HT1080 (cell line): Measurements from ENCODE around the gene SNAI3. TPM values are rescaled to one million over a fixed set of nuclear protein-coding genes. Genes with fewer than 3 reads are reported as not detected.

Experiments used
- DNase-seq: peaks from one replicate; pipeline ENCODE4 v3.0.0-alpha.2; 2015; ENCODE audit warnings: low read depth
- total RNA-seq: library from RNA; depleted of rRNA; stranded (reverse); fragments of >200 nt; shearing (Covaris generic); gene quantifications from 2 replicates; pipeline ENCODE4 v1.2.3, GENCODE V29; 2014

Gene SNAI3
- total RNA-seq, 1 experiment from 2014 or later, result 0.51 TPM

- DNase-seq, result no peak
Observed at GRCh38 chr16:88651989-88652761, 34.1 kb downstream of the SNAI3 start.

DNA sequence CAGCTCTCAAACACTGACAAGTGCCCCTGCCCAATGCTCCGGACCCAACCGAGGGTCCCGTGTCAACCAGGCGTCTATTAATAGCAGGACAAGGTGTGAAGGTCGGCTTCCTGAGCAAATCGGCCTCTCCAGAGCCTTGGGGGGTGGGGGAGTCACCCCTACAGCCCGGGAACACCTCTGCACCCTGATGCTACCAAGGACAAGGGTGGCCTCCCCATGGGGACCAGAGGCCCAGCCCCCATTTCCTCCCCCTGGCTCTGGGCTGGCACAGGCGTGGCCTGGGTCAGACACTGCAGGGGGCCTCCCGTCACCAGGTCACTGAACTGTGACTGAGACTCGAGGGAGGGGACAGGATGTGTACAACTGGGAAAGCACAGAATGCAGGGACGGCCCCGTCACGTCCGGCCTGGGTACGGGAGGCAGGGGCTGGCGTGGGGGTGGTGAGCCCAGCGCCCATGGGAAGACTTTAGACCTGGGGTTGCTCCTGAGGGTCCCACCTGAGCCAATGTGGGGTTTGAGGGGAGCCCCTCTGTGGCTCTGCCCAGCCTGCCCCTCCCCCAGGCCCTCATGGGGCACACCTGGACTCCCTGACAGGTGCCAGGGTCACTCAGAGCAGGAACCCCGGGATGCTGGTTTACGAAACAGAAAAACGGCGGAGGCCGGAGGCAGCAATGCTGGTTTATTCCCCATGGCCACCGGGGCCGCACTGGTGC lies 34.9 kb downstream of the SNAI3 start:
- DNase-seq, result no peak

DNA sequence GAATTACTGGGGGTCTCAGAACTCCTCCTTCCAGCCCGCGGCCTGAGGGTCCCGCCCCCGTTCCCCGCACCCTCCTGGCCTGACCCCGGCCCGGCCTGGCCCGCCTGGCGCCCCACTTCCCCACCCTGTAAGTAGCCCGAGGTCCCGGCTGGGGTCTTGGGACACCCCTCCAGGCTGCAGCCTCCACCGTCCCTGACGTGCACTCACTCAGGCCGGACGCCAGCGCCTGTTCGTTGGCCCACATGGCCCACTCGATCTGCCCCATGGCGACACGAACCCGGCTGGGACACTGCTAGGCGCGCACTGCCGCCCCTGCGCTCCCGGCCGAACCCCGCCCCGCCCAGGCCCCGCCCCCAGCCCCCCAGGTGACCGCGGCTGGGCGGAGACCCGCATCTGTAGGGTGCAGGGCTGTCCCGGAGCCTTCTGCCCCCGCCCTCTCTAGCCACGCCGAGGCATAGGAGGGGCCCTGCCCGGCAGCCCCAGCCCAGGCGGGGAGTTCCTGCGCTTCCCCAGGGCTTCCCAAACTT lies 35.5 kb downstream of the SNAI3 start, which contains the start of gene CYBA:
CYBA (minus strand) TSS at position 305 of the 527 bp plus-strand sequence; CDS start at position 265, 40 bp downstream.
- DNase-seq, result no peak

DNA sequence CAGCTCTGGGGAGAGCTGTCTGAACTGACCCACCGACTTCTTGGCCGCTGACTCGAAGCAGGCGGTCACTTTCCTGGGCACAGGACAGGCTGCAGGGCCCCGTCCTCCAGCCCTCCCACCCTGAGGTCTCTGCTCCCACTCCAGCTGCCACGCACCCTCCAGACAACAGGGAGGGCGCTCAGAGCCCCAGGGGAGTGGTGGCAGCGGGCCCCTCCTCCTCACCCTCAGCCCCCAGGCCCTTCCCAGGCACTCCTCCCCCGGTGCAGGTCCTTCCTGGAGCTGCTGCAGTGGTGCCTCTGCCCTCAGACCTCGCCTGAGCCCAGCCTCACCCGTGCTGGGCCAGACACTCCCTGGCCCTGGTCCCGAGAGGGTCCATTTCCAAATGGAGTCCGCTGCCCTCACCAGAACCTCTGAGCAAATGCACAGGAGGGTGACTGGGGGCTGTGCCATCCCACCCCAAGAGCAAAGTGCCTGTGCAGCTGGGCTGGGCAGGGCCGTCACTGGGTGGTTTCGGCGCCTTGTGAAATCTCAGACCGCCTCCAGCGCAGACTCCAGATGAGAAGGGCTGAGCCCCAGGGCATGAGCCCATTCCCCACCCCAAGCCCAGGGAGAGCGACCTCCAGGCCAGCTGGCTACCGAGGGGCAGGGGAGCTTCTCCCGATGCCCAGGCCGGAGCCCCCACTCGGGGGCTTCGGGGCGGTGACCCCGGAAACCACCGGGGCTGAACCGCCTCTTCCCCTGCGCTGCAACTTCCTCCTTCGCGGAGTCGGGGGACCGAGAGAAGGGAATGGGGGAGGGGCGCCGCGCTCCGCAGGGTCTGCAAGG lies 36.2 kb downstream of the SNAI3 start:
- no peak for DNase-seq

- no peak for DNase-seq
Observed at GRCh38 chr16:88649195-88649923, 36.9 kb downstream of the SNAI3 start.

- DNase-seq, result no peak
Observed at GRCh38 chr16:88647178-88648070, 38.9 kb downstream of the SNAI3 start.

DNA sequence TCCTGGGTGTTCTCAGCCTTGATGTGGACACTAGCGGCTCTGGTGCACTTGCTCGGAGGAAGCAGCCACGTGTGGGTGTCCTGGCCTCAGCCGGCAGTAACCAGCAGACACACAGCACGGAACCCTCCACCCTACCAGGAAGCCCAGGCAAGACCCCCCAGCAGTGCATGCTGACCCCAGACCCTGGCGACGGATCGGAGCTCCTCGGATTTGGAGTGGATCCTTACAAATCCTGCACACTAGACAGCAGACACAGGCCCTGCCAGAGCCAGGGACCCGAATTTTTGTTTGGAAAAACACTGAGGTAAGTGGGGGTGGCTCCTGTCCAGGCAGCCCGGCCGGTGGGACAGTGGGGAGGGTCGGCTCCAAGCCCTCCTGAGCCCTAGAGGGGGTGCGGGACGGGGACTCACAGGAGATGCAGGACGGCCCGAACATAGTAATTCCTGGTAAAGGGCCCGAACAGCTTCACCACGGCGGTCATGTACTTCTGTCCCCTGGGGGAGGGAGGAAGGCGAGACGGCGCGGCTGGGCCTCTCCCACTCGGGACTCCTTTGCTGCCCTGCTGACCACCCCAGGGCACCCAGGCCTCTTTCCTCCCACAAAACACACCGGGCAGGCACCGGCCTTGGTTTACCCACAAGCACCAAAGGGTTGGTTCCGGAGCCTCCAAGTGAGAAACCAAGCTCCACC lies 39.8 kb downstream of the SNAI3 start:
- DNase-seq, result no peak

GRCh38 chr16:88645941-88646340 lies 40.4 kb downstream of the SNAI3 start:
- DNase-seq, result no peak

DNA sequence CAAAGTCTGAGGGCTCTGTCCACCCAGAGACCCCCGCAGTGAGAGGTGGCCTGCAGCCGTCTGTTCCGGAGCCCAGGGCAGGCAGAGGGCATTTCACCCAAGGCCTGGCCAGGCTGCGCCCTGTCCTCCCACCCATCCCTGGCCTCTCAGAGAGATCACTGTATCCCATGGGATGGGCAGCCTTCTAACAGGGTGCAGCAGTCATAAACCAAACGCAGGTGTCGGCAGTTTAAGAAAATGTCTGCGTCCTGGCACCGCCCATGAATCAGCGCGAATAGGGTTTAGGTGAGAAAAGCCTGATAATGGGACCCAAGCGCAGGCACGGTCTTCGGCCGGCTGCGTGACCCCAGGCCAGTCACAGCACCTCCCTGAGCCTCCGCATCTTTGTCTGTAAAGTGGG lies 40.9 kb downstream of the SNAI3 start:
- no peak for DNase-seq

DNA sequence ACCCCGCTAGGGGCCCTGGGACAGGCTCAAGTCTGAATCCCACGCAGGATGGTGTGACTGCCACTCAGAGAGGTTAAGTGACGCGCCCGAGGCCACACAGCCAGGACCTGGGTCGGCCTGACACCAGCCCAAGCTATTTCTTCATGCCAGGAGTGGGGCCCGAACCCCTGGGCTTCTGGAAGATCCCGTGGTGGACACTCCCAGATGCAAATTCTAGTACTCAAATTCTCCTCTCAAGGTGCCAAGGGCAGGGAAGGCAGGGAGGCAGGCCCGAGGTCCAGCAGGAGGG lies 42.7 kb downstream of the SNAI3 start:
- DNase-seq, result no peak

DNA sequence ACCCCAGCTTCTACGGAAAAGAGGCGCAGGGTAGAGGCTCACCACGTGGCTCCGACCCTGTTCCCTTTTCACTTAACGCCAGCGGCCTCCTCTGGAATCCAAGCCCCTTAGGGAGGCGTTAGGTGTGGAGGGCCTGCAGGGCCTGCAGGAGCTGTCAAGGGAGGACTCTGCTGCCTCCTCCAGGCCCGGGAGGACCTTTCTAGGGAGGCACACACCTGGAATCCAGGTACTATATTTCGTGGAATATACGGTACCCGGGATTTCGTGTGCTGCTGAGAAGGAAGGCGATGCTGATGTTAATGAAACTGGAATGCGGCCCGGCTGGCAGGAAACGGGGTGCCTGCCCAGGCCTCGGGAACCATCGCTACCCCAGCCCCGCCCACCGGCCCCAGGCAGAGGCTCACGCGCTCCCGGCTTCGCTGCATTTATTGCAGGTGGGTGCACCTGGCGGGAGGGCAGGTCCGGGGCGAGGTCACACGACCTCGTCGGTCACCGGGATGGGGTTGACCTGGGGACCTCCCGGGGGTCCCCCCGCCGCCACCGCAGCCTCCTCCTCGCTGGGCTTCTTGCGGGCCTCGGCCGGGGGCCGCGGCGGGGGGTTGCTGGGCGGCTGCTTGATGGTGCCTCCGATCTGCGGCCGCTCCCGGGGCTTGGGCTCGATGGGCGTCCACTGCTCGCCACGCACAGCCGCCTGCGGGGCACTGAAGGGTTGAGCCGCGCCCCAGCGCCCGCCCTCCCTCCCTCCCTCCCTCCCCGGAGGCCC lies 43.2 kb downstream of the SNAI3 start:
- no peak for DNase-seq

DNA sequence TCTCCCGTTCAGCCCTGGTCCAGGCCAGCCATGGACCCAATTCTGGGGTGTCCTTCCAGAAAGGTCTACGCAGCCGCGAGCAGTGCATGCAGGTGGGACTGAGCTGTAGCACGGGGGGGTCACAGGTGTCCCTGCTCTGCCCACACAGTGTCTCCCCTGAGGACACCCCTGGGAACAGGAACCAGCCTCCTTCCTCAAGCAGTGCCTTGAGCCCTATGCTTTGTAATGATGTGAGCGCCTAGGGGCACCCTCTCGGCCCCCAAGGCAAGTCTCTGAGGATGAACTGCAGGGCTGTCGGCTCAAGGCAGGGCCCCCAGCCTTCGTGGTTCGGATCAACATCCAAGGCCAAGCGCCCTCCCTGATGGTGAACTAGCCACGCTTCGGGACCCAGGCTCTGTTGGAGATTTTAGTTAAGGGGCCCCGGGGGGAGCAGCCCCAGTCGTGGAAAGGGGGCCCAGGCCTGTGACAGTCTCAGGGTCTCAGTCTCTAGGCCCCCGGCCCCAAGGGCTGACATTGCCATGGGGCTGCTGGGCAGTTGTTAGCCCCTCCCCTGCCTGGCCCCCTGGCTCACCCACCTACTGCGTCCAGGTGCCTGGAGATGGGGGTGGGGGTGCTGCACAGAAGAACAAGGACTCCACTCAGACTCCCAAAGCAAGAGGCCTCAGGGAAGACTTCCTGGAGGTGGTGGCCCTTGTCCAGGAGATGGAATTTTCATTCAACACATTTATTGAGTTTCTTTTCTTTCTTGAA lies 45.6 kb downstream of the SNAI3 start:
- no peak for DNase-seq

DNA sequence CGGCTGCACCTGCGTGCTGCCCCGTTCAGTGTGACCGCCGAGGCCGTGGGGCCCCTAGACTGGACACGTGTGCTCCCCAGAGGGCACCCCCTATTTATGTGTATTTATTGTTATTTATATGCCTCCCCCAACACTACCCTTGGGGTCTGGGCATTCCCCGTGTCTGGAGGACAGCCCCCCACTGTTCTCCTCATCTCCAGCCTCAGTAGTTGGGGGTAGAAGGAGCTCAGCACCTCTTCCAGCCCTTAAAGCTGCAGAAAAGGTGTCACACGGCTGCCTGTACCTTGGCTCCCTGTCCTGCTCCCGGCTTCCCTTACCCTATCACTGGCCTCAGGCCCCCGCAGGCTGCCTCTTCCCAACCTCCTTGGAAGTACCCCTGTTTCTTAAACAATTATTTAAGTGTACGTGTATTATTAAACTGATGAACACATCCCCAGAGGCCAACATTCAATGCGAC lies 46.2 kb downstream of the SNAI3 start:
- DNase-seq, result no peak

DNA sequence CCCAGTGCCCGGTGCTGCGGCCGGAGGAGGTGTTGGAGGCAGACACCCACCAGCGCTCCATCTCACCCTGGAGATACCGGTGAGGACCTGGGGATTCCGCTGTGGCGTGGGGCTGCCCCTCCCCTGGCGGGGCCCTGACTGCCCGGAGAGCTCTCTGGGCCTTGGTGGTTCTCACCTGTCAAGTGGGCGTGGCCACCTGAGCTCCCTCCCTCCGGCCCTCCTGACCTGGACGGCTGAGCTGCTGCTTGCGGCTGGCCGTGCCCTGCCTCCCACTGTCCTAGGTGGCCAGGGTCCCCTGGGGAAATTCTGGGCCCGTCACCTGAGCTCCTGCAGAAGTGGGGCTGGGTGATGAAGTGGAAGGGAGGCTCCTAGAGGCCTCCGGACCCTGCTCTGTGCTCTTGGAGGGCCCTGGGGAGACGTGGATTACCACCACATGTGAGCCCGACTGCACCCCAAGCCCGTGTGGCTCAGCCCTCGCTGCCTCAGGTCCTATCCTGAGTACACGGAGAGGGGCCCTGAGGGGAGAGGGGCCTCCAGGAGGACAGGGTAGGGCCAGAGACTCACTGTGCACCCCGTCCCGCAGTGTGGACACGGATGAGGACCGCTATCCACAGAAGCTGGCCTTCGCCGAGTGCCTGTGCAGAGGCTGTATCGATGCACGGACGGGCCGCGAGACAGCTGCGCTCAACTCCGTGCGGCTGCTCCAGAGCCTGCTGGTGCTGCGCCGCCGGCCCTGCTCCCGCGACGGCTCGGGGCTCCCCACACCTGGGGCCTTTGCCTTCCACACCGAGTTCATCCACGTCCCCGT lies 46.9 kb downstream of the SNAI3 start:
- DNase-seq, result no peak

- no peak for DNase-seq
Observed at GRCh38 chr16:88638323-88639230, 47.7 kb downstream of the SNAI3 start, which contains the start of gene IL17C. Gene IL17C, plus strand, starts transcription at chr16:88638572. Its CDS starts 70 bp downstream, at chr16:88638642.
